Activated CD4-positive, alpha-beta T cell treated with anti-CD3 and anti-CD28 coated beads, Interleukin-2, amount 10 ng/mL, durations not matched to agents 24 days and 14 days (primary cell): ENCODE measurements around the gene BEND7. TPM values are rescaled to one million over a fixed set of nuclear protein-coding genes. Genes with fewer than 3 reads are reported as not detected.

Experiments used
- total RNA-seq: library from RNA; stranded (reverse); gene quantifications from 2 replicates; pipeline ENCODE4 v1.2.3, GENCODE V29; 2022

The BEND7 gene
- total RNA-seq, 1 donor from 2014 or later = not detected

Other genes with a start within 250 kb of the BEND7 start
- 12.8 and 15.9 TPM in 2 replicates for gene PHYH, start 228.9 kb downstream of the BEND7 start, total RNA-seq
- 59.9 and 64.2 TPM in 2 replicates for gene SEPHS1, start 180.7 kb downstream of the BEND7 start, total RNA-seq
- gene PRPF18, start 58.0 kb upstream of the BEND7 start, total RNA-seq = 21.5 and 23.4 TPM in 2 replicates